ENCODE measurements around the gene CERS6.

CERS6 gene

GRCh38 chr2:168748461-168748860, 292.4 kb downstream of the CERS6 start:
- DNase-seq (ENCODE audit: low read depth in 2 of 2): no peak
- TF ChIP-seq CTCF (IDR thresholded peaks at IDR 0.05; ENCODE audit: low read depth, low read length): no peak
- no peak overlapping the region for H3K4me3 ChIP-seq (replicated peaks in 1 of 2; ENCODE audit: low read depth in 2 of 2, low read length in 2 of 2)

GRCh38 chr2:168749297-168749696, 293.2 kb downstream of the CERS6 start:
- no peak for TF ChIP-seq CTCF (IDR thresholded peaks at IDR 0.05; ENCODE audit: low read depth, low read length)
- no peak overlapping the region for H3K4me3 ChIP-seq (replicated peaks in 1 of 2; ENCODE audit: low read depth in 2 of 2, low read length in 2 of 2)
- DNase-seq (ENCODE audit: low read depth in 2 of 2): no peak

GRCh38 chr2:168751104-168751740, 295.1 kb downstream of the CERS6 start:
- TF ChIP-seq CTCF (IDR thresholded peaks at IDR 0.05; ENCODE audit: low read depth, low read length): no peak
- DNase-seq (ENCODE audit: low read depth in 2 of 2): no peak
- H3K4me3 ChIP-seq (replicated peaks in 1 of 2; ENCODE audit: low read depth in 2 of 2, low read length in 2 of 2): no peak overlapping the region

DNA sequence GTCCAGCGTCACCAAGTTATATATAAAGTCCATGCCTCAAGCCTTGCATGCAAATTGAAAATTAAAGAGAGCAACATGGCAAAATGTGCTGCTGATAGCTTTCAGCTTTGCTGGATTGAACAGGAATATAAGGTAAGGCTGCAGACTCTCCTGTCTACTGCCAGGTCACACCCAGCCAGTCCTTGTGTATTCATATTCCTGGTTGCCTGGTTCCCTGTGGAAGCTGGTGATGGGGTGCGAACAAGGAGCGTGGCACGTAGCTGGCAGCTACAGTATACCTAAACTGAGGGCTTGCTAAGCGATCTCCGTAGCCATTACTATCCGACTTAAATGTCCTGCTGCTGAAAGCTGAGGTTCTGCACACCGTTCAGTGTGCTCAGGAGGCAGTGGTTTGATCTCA, 296.3 kb downstream of the CERS6 start:
- H3K4me3 ChIP-seq (replicated peaks in 1 of 2; ENCODE audit: low read depth in 2 of 2, low read length in 2 of 2): no peak overlapping the region
- no peak for TF ChIP-seq CTCF (IDR thresholded peaks at IDR 0.05; ENCODE audit: low read depth, low read length)
- no peak for DNase-seq (ENCODE audit: low read depth in 2 of 2)

DNA sequence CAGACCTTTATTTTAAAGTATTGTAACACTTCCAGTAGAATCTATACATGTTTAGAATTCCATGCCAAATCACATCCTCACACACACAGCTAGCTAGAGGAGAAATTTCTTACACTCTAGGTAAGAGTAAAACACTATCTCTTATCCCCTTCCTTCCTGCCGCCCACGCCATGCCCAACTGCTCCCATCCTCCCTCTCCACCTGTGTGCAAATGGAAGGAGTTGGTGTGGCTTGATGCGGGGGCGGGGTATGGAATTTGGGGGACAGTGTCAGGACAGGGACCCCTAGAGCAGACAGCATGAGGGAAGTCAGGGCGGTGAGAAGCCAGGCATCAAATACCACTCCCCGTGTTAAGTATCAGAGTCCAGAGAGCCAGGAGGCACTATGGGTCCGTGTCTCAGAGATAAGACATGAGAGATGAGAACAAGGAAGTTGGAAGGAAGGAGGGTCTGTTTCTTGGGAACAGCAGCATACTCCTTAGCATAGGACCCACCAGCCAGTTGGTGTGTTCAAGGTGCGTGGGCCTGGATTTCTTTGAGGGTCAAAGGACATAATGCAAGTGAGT, 297.8 kb downstream of the CERS6 start:
- no peak overlapping the region for H3K4me3 ChIP-seq (replicated peaks in 1 of 2; ENCODE audit: low read depth in 2 of 2, low read length in 2 of 2)
- no peak for TF ChIP-seq CTCF (IDR thresholded peaks at IDR 0.05; ENCODE audit: low read depth, low read length)
- no peak for DNase-seq (ENCODE audit: low read depth in 2 of 2)

DNA sequence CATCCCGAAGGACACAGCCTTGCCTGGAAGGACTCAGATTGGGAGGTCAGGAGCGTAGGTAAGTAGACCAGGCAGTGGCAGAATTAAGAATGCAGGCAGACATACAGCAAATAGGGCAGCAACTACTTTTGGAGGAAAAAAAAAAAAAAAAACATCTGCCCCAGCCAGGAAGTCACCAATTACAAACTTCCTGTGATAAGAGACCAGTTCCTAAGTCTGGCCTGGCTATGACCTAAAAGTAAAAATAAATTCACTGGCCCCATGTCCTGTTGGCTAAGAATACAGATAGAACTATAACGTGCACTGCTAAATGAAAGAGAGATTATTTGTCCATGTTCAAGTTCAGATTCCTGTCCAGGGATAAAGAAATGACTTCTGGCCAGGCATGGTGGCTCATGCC, 301.2 kb downstream of the CERS6 start:
- H3K4me3 ChIP-seq (replicated peaks in 1 of 2; ENCODE audit: low read depth in 2 of 2, low read length in 2 of 2): no peak overlapping the region
- TF ChIP-seq CTCF (IDR thresholded peaks at IDR 0.05; ENCODE audit: low read depth, low read length): no peak
- DNase-seq (ENCODE audit: low read depth in 2 of 2): peak in 1 of 2 donors; percentile 16

Data from cardiac fibroblast (primary cell).